Gastroesophageal sphincter (tissue), 4 donors: ENCODE data around the gene TSGA10. TPM values are rescaled to one million over a fixed set of nuclear protein-coding genes. Genes with fewer than 3 reads are reported as not detected.

Experiments
- ATAC-seq: fragments of 150-250 bp; one replicate; pipeline ENCODE4 v1.9.1; 2016; ENCODE audit warnings: mild to moderate bottlenecking, moderate library complexity
- H3K27ac ChIP-seq, 4 donors: fragments of 200-600 bp; sonication (generic) in 3 of 4; 1 replicate in 3 of 4; 2 replicates in 1 of 4; pipeline ENCODE4 v1.5.1; 2016 to 2019
- H3K27me3 ChIP-seq: fragments of 200-600 bp; sonication (generic); one replicate; pipeline ENCODE4 v1.5.1; 2019
- H3K36me3 ChIP-seq, 2 donors: fragments of 200-600 bp; sonication (generic); one replicate each; pipeline ENCODE4 v1.5.1; 2019; ENCODE audit warnings: control low read depth in 1 of 2
- H3K4me1 ChIP-seq, 3 donors: fragments of 200-600 bp; sonication (generic); 1 replicate in 2 of 3; 2 replicates in 1 of 3; pipeline ENCODE4 v1.5.1; 2016 to 2019; ENCODE audit warnings: control low read depth in 2 of 3
- H3K4me3 ChIP-seq, 2 donors: fragments of 200-600 bp; sonication (generic); one replicate each; pipeline ENCODE4 v1.5.1; 2019; ENCODE audit warnings: mild to moderate bottlenecking in 1 of 2, moderate library complexity in 1 of 2
- H3K9me3 ChIP-seq, 3 donors: fragments of 200-600 bp; sonication (generic); one replicate each; pipeline ENCODE4 v1.5.1; 2017 to 2019; ENCODE audit warnings: control low read depth in 2 of 3
- EP300 ChIP-seq: sonication (generic); formaldehyde crosslinking; IDR thresholded peaks from one replicate; pipeline ENCODE4 v1.6.1; 2017; ENCODE audit warnings: antibody characterized with exemption, mild to moderate bottlenecking
- POLR2A ChIP-seq, 2 donors: fragments of 450-650 bp; IDR thresholded peaks; one replicate each; pipeline ENCODE4 v1.6.1; 2017; ENCODE audit warnings: antibody characterized with exemption in 2 of 2, mild to moderate bottlenecking in 2 of 2, moderate library complexity in 1 of 2
- POLR2AphosphoS5 ChIP-seq: sonication (generic); formaldehyde crosslinking; IDR thresholded peaks from one replicate; pipeline ENCODE4 v1.6.1; 2017; ENCODE audit warnings: antibody characterized with exemption
- WGBS, 2 donors: methylation state at CpG; one replicate each; pipeline ENCODE4 v1.1.5; 2018; ENCODE audit warnings: low coverage in 1 of 2; 5-methylcytosine and 5-hydroxymethylcytosine counted together
- small RNA-seq, 4 donors: library from RNA; depleted of rRNA; stranded (forward); fragments of <200 nt; gene quantifications; one replicate each; pipeline ENCODE3, GENCODE V24; 2016
- total RNA-seq, 4 donors: library from RNA; depleted of rRNA; stranded (reverse); fragments of >200 nt; gene quantifications; one replicate each; pipeline ENCODE4 v1.1.0, GENCODE V29; 2016
- TF ChIP-seq, protein P1 (sequence below), 4 experiments: fragments of 200-600 bp in 2 of 4; fragments of 450-650 bp in 2 of 4; sonication (generic) in 1 of 4; IDR thresholded peaks; one replicate each; pipeline ENCODE4 v1.5.1; 2017 to 2019; ENCODE audit warnings: antibody characterized with exemption in 4 of 4, mild to moderate bottlenecking in 2 of 4, moderate library complexity in 2 of 4

Gene TSGA10
- total RNA-seq, 4 donors from 2014 or later = 1.2 to 2.2 (median 1.5) TPM

DNA sequence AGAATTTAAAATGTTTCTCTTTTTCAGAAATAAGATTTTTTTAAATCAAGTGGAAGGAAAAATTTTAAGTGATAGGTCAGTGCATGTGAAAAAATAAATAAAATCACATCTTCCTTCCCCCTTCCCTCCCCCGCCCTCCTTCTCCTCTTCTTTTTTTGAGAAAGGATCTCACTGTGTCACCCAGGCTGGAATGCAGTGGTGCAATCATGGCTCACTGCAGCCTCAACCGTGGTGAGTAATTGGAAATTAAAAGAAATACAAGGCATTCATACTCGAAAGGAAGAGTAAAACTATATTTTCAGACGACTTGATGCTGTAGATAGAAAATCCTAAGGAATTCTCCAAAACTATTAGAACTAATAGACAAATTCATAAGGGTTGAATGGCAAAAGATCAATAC lies 201.8 kb downstream of the TSGA10 start:
- no peak for ATAC-seq
- H3K4me1 ChIP-seq = peaks cover 0 to 15% (median 0%) of the 10 kb centered on the region in 3 donors
- no peaks in the 10 kb centered on the region for H3K9me3 ChIP-seq
- no peak overlapping the region for H3K4me3 ChIP-seq
- TF ChIP-seq, protein P1, sequence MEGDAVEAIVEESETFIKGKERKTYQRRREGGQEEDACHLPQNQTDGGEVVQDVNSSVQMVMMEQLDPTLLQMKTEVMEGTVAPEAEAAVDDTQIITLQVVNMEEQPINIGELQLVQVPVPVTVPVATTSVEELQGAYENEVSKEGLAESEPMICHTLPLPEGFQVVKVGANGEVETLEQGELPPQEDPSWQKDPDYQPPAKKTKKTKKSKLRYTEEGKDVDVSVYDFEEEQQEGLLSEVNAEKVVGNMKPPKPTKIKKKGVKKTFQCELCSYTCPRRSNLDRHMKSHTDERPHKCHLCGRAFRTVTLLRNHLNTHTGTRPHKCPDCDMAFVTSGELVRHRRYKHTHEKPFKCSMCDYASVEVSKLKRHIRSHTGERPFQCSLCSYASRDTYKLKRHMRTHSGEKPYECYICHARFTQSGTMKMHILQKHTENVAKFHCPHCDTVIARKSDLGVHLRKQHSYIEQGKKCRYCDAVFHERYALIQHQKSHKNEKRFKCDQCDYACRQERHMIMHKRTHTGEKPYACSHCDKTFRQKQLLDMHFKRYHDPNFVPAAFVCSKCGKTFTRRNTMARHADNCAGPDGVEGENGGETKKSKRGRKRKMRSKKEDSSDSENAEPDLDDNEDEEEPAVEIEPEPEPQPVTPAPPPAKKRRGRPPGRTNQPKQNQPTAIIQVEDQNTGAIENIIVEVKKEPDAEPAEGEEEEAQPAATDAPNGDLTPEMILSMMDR (IDR thresholded peaks at IDR 0.05) = no peak
- TF ChIP-seq EP300 = no peak
- no peak for TF ChIP-seq POLR2A (IDR thresholded peaks at IDR 0.05)
- TF ChIP-seq POLR2AphosphoS5 = no peak
- H3K27ac ChIP-seq = no peak overlapping the region
- 44 to 59% methylated on average over 2 to 4 of the region's 4 CpGs for WGBS, 2 donors
- no peaks in the 10 kb centered on the region for H3K36me3 ChIP-seq
- peaks cover 12% of the 10 kb centered on the region for H3K27me3 ChIP-seq

DNA sequence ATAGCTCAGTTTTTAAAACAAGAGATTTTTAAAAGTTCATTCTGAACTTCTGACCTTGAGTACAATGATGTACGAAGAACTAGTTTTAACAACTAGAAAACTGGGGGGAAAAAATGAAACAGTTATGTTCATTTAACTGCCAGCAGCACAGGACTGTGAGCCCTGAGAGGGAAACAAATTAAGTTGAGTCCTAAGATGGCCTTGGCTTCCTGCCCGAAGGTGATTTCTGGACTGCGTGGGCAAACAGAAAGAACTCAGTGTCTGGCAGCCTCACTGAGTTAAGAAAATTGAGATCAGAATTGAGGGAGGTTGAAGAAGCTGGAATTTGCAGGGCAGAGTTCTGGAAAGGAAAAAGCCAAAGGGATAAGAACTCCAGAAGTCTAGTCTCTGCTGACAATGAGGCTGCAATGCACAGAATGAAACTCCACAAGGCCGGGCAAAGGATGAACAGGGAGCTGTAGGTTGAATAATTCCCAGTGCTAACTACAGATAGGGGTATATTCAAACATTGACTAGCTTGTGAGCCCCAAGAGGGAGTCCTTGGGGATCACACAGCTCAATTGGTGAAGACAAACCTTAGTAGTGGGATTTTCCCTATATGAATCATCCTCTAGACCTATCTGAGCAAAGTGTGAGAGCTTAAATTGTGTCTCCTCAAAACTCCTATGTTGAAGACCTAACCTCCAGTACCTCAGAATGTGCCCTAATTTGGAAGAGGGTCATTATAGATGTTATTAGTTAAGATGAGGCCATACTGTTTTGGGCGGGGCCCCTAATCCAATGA lies 205.6 kb downstream of the TSGA10 start:
- WGBS, 2 donors = 50% methylated on average over 5 of the region's 5 CpGs; no CpG with 5 or more reads in 1 of the 2 donors
- no peaks in the 10 kb centered on the region for H3K9me3 ChIP-seq
- no peak overlapping the region for H3K4me3 ChIP-seq
- TF ChIP-seq, protein P1 (IDR thresholded peaks at IDR 0.05) = no peak
- TF ChIP-seq POLR2A (IDR thresholded peaks at IDR 0.05) (no peak), POLR2AphosphoS5 (no peak), EP300 (no peak)
- H3K4me1 ChIP-seq = peaks cover 0 to 16% (median 0%) of the 10 kb centered on the region in 3 donors
- no peak for ATAC-seq
- H3K27me3 ChIP-seq = peaks cover 6% of the 10 kb centered on the region
- no peak overlapping the region for H3K27ac ChIP-seq
- no peaks in the 10 kb centered on the region for H3K36me3 ChIP-seq

DNA sequence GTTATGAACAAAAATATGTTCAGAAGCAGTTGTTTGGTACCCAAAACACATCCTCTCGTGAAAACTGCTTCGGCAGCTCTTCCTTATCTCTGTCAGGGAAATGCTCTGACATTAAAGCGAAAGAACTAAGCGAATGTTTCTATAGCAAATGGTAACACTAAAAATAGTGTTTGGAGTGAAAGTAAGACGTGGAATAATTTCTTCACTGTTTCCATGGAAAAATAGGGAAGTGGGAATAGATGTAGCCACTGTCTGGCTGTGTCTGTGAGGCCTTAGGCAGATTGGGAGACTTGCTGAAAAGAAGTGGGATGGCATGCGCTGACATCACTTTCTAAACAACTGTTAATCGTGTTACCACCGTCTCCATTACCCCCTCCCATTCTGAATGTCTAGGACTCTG lies 207.2 kb downstream of the TSGA10 start:
- Histone ChIP-seq H3K9me3 (no peaks in the 10 kb centered on the region), H3K36me3 (no peaks in the 10 kb centered on the region), H3K4me1 (peaks cover 0 to 16% (median 0%) of the 10 kb centered on the region in 3 donors), H3K27me3 (peaks cover 6% of the 10 kb centered on the region), H3K27ac (no peak overlapping the region), H3K4me3 (no peak overlapping the region)
- 58 to 76% methylated on average over 7 to 8 of the region's 8 CpGs for WGBS, 2 donors
- TF ChIP-seq POLR2A (IDR thresholded peaks at IDR 0.05) (no peak), EP300 (no peak), POLR2AphosphoS5 (no peak)
- TF ChIP-seq, protein P1 (IDR thresholded peaks at IDR 0.05) = no peak
- ATAC-seq = no peak

Small RNA genes lying within 50 kb of the gene (small RNA-seq; reads per million reads assigned to genes)
- gene AC092587.1 = 0 reads per million in 4 donors

Other genes with a start within 250 kb of the TSGA10 start
- gene CRACDL, start 218.7 kb downstream of the TSGA10 start, total RNA-seq = 1 to 10 TPM in 3 of 4 donors, under 1 TPM in 1; 0.94 to 5.8 (median 1.8) TPM
- gene C2orf15, start 13.2 kb downstream of the TSGA10 start, total RNA-seq = 1 to 10 TPM in 1 of 4 donors, under 1 TPM in 1, not detected in 2; 0.40 to 3.3 TPM
- 10 to 100 TPM in 1 of 4 donors, 1 to 10 TPM in 3; 3.1 to 11.9 (median 5.6) TPM for gene LIPT1, start within 50 bp of the TSGA10 start, total RNA-seq
- 10 to 100 TPM; 16.3 to 24.5 (median 21.1) TPM for gene MITD1, start 26.1 kb upstream of the TSGA10 start, total RNA-seq
- gene MRPL30, start 26.2 kb upstream of the TSGA10 start, total RNA-seq = 10 to 100 TPM; 20.2 to 29.8 (median 27.1) TPM
- gene LYG2, start 100.7 kb upstream of the TSGA10 start, total RNA-seq = not detected
- gene LYG1, start 146.3 kb upstream of the TSGA10 start, total RNA-seq = 1 to 10 TPM in 1 of 4 donors, under 1 TPM in 1, not detected in 2; 0.58 to 1.2 TPM
- 10 to 100 TPM; 19.0 to 32.8 (median 29.6) TPM for gene TXNDC9, start 181.4 kb upstream of the TSGA10 start, total RNA-seq
- gene EIF5B, start 182.4 kb upstream of the TSGA10 start, total RNA-seq = 10 to 100 TPM; 36.8 to 55.4 (median 45.6) TPM